ENCODE results near the gene IGSF22. TPM values are rescaled to one million over a fixed set of nuclear protein-coding genes. Genes with fewer than 3 reads are reported as not detected.

Gene IGSF22
- total RNA-seq, 1 experiment from 2014 or later: not detected

GRCh38 chr11:18715476-18715875, 10.5 kb downstream of the IGSF22 start:
- Histone ChIP-seq H3K79me2 (ENCODE audit: low read length) (no peaks in the 10 kb centered on the region), H3K27me3 (ENCODE audit: low read length) (no peaks in the 10 kb centered on the region), H3K9me2 (replicated peaks; ENCODE audit: insufficient read depth, low read length) (no peaks in the 10 kb centered on the region), H3K27ac (ENCODE audit: low read length) (no peak overlapping the region), H3K4me3 (ENCODE audit: low read length) (no peak overlapping the region), H3K36me3 (ENCODE audit: insufficient read depth, low read length) (no peaks in the 10 kb centered on the region), H2AFZ (ENCODE audit: low read length) (no peak overlapping the region), H3K4me2 (ENCODE audit: low read depth, low read length, poor library complexity, severe bottlenecking) (no peak overlapping the region), H3K9ac (ENCODE audit: low read length) (no peak overlapping the region), H3K9me3 (ENCODE audit: low read length) (no peaks in the 10 kb centered on the region), H3K4me1 (ENCODE audit: low read length) (no peaks in the 10 kb centered on the region), H4K20me1 (ENCODE audit: insufficient read depth, low read depth, low read length) (no peaks in the 10 kb centered on the region)
- no peak for DNase-seq

GRCh38 chr11:18714443-18714780, 11.6 kb downstream of the IGSF22 start:
- H2AFZ ChIP-seq (ENCODE audit: low read length): no peak overlapping the region
- H3K4me2 ChIP-seq (ENCODE audit: low read depth, low read length, poor library complexity, severe bottlenecking): no peak overlapping the region
- no peaks in the 10 kb centered on the region for H4K20me1 ChIP-seq (ENCODE audit: insufficient read depth, low read depth, low read length)
- H3K27ac ChIP-seq (ENCODE audit: low read length): no peak overlapping the region
- DNase-seq: no peak
- H3K27me3 ChIP-seq (ENCODE audit: low read length): no peaks in the 10 kb centered on the region
- H3K9me3 ChIP-seq (ENCODE audit: low read length): no peaks in the 10 kb centered on the region
- H3K4me1 ChIP-seq (ENCODE audit: low read length): no peaks in the 10 kb centered on the region
- H3K4me3 ChIP-seq (ENCODE audit: low read length): no peak overlapping the region
- no peak overlapping the region for H3K9ac ChIP-seq (ENCODE audit: low read length)
- no peaks in the 10 kb centered on the region for H3K36me3 ChIP-seq (ENCODE audit: insufficient read depth, low read length)
- no peaks in the 10 kb centered on the region for H3K9me2 ChIP-seq (replicated peaks; ENCODE audit: insufficient read depth, low read length)
- no peaks in the 10 kb centered on the region for H3K79me2 ChIP-seq (ENCODE audit: low read length)

- Histone ChIP-seq H3K9me3 (ENCODE audit: low read length) (no peaks in the 10 kb centered on the region), H3K27ac (ENCODE audit: low read length) (no peak overlapping the region), H3K9me2 (replicated peaks; ENCODE audit: insufficient read depth, low read length) (no peaks in the 10 kb centered on the region), H3K9ac (ENCODE audit: low read length) (no peak overlapping the region), H3K79me2 (ENCODE audit: low read length) (no peaks in the 10 kb centered on the region), H3K4me2 (ENCODE audit: low read depth, low read length, poor library complexity, severe bottlenecking) (no peak overlapping the region), H3K27me3 (ENCODE audit: low read length) (no peaks in the 10 kb centered on the region), H4K20me1 (ENCODE audit: insufficient read depth, low read depth, low read length) (no peaks in the 10 kb centered on the region), H2AFZ (ENCODE audit: low read length) (no peak overlapping the region), H3K36me3 (ENCODE audit: insufficient read depth, low read length) (no peaks in the 10 kb centered on the region), H3K4me1 (ENCODE audit: low read length) (no peaks in the 10 kb centered on the region), H3K4me3 (ENCODE audit: low read length) (no peak overlapping the region)
- no peak for DNase-seq
Observed at GRCh38 chr11:18713646-18714442, 12.1 kb downstream of the IGSF22 start.

- Histone ChIP-seq H3K79me2 (ENCODE audit: low read length) (no peaks in the 10 kb centered on the region), H3K9me2 (replicated peaks; ENCODE audit: insufficient read depth, low read length) (no peaks in the 10 kb centered on the region), H3K9ac (ENCODE audit: low read length) (no peak overlapping the region), H4K20me1 (ENCODE audit: insufficient read depth, low read depth, low read length) (no peaks in the 10 kb centered on the region), H3K4me1 (ENCODE audit: low read length) (no peaks in the 10 kb centered on the region), H2AFZ (ENCODE audit: low read length) (no peak overlapping the region), H3K27ac (ENCODE audit: low read length) (no peak overlapping the region), H3K4me2 (ENCODE audit: low read depth, low read length, poor library complexity, severe bottlenecking) (no peak overlapping the region), H3K9me3 (ENCODE audit: low read length) (no peaks in the 10 kb centered on the region), H3K4me3 (ENCODE audit: low read length) (no peak overlapping the region), H3K27me3 (ENCODE audit: low read length) (no peaks in the 10 kb centered on the region), H3K36me3 (ENCODE audit: insufficient read depth, low read length) (no peaks in the 10 kb centered on the region)
- no peak for DNase-seq
Observed at GRCh38 chr11:18710545-18710944, 15.4 kb downstream of the IGSF22 start.

- H3K4me1 ChIP-seq (ENCODE audit: low read length): no peaks in the 10 kb centered on the region
- no peaks in the 10 kb centered on the region for H3K79me2 ChIP-seq (ENCODE audit: low read length)
- H3K4me2 ChIP-seq (ENCODE audit: low read depth, low read length, poor library complexity, severe bottlenecking): no peak overlapping the region
- no peak overlapping the region for H3K9ac ChIP-seq (ENCODE audit: low read length)
- H4K20me1 ChIP-seq (ENCODE audit: insufficient read depth, low read depth, low read length): no peaks in the 10 kb centered on the region
- no peaks in the 10 kb centered on the region for H3K36me3 ChIP-seq (ENCODE audit: insufficient read depth, low read length)
- H3K27me3 ChIP-seq (ENCODE audit: low read length): no peaks in the 10 kb centered on the region
- H3K4me3 ChIP-seq (ENCODE audit: low read length): no peak overlapping the region
- H2AFZ ChIP-seq (ENCODE audit: low read length): no peak overlapping the region
- no peaks in the 10 kb centered on the region for H3K9me3 ChIP-seq (ENCODE audit: low read length)
- no peak overlapping the region for H3K27ac ChIP-seq (ENCODE audit: low read length)
- no peak for DNase-seq
- no peaks in the 10 kb centered on the region for H3K9me2 ChIP-seq (replicated peaks; ENCODE audit: insufficient read depth, low read length)
Observed at GRCh38 chr11:18709414-18709813, 16.6 kb downstream of the IGSF22 start.

- Histone ChIP-seq H3K36me3 (ENCODE audit: insufficient read depth, low read length) (no peaks in the 10 kb centered on the region), H3K27me3 (ENCODE audit: low read length) (no peaks in the 10 kb centered on the region), H4K20me1 (ENCODE audit: insufficient read depth, low read depth, low read length) (no peaks in the 10 kb centered on the region), H3K4me1 (ENCODE audit: low read length) (no peaks in the 10 kb centered on the region), H3K79me2 (ENCODE audit: low read length) (no peaks in the 10 kb centered on the region), H3K27ac (ENCODE audit: low read length) (no peak overlapping the region), H3K4me2 (ENCODE audit: low read depth, low read length, poor library complexity, severe bottlenecking) (no peak overlapping the region), H2AFZ (ENCODE audit: low read length) (no peak overlapping the region), H3K9me2 (replicated peaks; ENCODE audit: insufficient read depth, low read length) (no peaks in the 10 kb centered on the region), H3K4me3 (ENCODE audit: low read length) (no peak overlapping the region), H3K9ac (ENCODE audit: low read length) (no peak overlapping the region), H3K9me3 (ENCODE audit: low read length) (no peaks in the 10 kb centered on the region)
- DNase-seq: no peak
Observed at GRCh38 chr11:18707811-18708340, 18.1 kb downstream of the IGSF22 start.

- Histone ChIP-seq H3K4me1 (ENCODE audit: low read length) (no peaks in the 10 kb centered on the region), H3K27ac (ENCODE audit: low read length) (no peak overlapping the region), H3K9ac (ENCODE audit: low read length) (no peak overlapping the region), H3K4me3 (ENCODE audit: low read length) (no peak overlapping the region), H3K9me2 (replicated peaks; ENCODE audit: insufficient read depth, low read length) (no peaks in the 10 kb centered on the region), H3K4me2 (ENCODE audit: low read depth, low read length, poor library complexity, severe bottlenecking) (no peak overlapping the region), H3K27me3 (ENCODE audit: low read length) (no peaks in the 10 kb centered on the region), H2AFZ (ENCODE audit: low read length) (no peak overlapping the region), H3K9me3 (ENCODE audit: low read length) (no peaks in the 10 kb centered on the region), H3K79me2 (ENCODE audit: low read length) (no peaks in the 10 kb centered on the region), H3K36me3 (ENCODE audit: insufficient read depth, low read length) (no peaks in the 10 kb centered on the region), H4K20me1 (ENCODE audit: insufficient read depth, low read depth, low read length) (no peaks in the 10 kb centered on the region)
- DNase-seq: no peak
Observed at GRCh38 chr11:18706330-18707243, 19.4 kb downstream of the IGSF22 start.

GRCh38 chr11:18705651-18706281, 20.2 kb downstream of the IGSF22 start:
- Histone ChIP-seq H3K36me3 (ENCODE audit: insufficient read depth, low read length) (no peaks in the 10 kb centered on the region), H3K9me3 (ENCODE audit: low read length) (no peaks in the 10 kb centered on the region), H3K4me3 (ENCODE audit: low read length) (no peak overlapping the region), H3K9me2 (replicated peaks; ENCODE audit: insufficient read depth, low read length) (no peaks in the 10 kb centered on the region), H3K9ac (ENCODE audit: low read length) (no peak overlapping the region), H2AFZ (ENCODE audit: low read length) (no peak overlapping the region), H4K20me1 (ENCODE audit: insufficient read depth, low read depth, low read length) (no peaks in the 10 kb centered on the region), H3K79me2 (ENCODE audit: low read length) (no peaks in the 10 kb centered on the region), H3K4me1 (ENCODE audit: low read length) (no peaks in the 10 kb centered on the region), H3K4me2 (ENCODE audit: low read depth, low read length, poor library complexity, severe bottlenecking) (no peak overlapping the region), H3K27me3 (ENCODE audit: low read length) (no peaks in the 10 kb centered on the region), H3K27ac (ENCODE audit: low read length) (no peak overlapping the region)
- DNase-seq: no peak
